GM12878 (cell line): ENCODE data around the gene DNAH8. TPM values are rescaled to one million over a fixed set of nuclear protein-coding genes. Genes with fewer than 3 reads are reported as not detected.

ENCODE experiments used
- ATAC-seq: fragments of 200-7000 bp; cut with Tn5 transposase; 3 replicates; pipeline ENCODE4 v1.9.1; 2020; ENCODE audit warnings: mild to moderate bottlenecking, moderate library complexity
- BruUV-seq: library from RNA; stranded (reverse); fragments of 400-500 nt; replicated peaks from 2 replicates; lab custom pipeline; 2021; lab: Mats Ljungman, UMichigan
- CTCF ChIA-PET: fragments of 300-600 bp; sonication (Branson Sonifier 250); formaldehyde crosslinking; extraction: SDS; loops from one replicate; lab custom pipeline; 2021; ENCODE audit warnings: inconsistent platforms; lab: Yijun Ruan, JAX
- POLR2A ChIA-PET: fragments of 350-600 bp; formaldehyde crosslinking; extraction: SDS; loops from one replicate; lab custom pipeline; 2021; ENCODE audit warnings: inconsistent platforms; lab: Charles Lee
- RAD21 ChIA-PET: fragments of 300-600 bp; sonication (Branson Sonifier 250); formaldehyde crosslinking; loops from one replicate; lab custom pipeline; 2023; ENCODE audit warnings: antibody characterized with exemption; ENCODE audit not compliant: unreplicated experiment; lab: Charles Lee
- SMC1A ChIA-PET: fragments of 300-600 bp; sonication (Branson Sonifier 250); formaldehyde crosslinking; loops from one replicate; lab custom pipeline; 2023; ENCODE audit not compliant: unreplicated experiment, uncharacterized antibody; lab: Charles Lee
- DNase-seq: peaks from one replicate; pipeline ENCODE4 v3.0.0-alpha.2; 2011; ENCODE audit warnings: low read depth, low spot score
- FAIRE-seq: peaks from 3 replicates; lab custom pipeline; 2011; peaks lifted over from hg19 to GRCh38; lab: Jason Lieb, UNC
- H2AFZ ChIP-seq: 2 replicates; pipeline ENCODE4 v1.6.0; 2011; ENCODE audit warnings: low read depth, low read length, control low read depth; ENCODE audit not compliant: control insufficient read depth
- H3K27ac ChIP-seq: 2 replicates; pipeline ENCODE4 v1.5.1; 2011; ENCODE audit warnings: control low read depth; ENCODE audit not compliant: control insufficient read depth, insufficient read depth
- H3K27me3 ChIP-seq, 2 experiments: replicated peaks in 1 of 2; 2 replicates each; pipeline versions ENCODE4 v1.6.0 to v1.6.1; 2011; ENCODE audit warnings: low read length in 1 of 2; ENCODE audit not compliant: control insufficient read depth in 2 of 2, insufficient read depth in 2 of 2
- H3K36me3 ChIP-seq, 2 experiments: 2 replicates each; pipeline ENCODE4 v1.5.1; 2011; ENCODE audit warnings: low read length in 1 of 2; ENCODE audit not compliant: control insufficient read depth in 2 of 2, insufficient read depth in 2 of 2
- H3K4me1 ChIP-seq: 2 replicates; pipeline ENCODE4 v1.6.1; 2011; ENCODE audit warnings: mild to moderate bottlenecking, low read length, moderate library complexity, mixed read lengths; ENCODE audit not compliant: control insufficient read depth, insufficient read depth
- H3K4me2 ChIP-seq: 2 replicates; pipeline ENCODE4 v1.6.0; 2011; ENCODE audit warnings: control low read depth; ENCODE audit not compliant: control insufficient read depth, insufficient read depth
- H3K4me3 ChIP-seq: fragments of 200-600 bp; sonication (generic); 2 replicates; pipeline ENCODE4 v1.5.1; 2016
- H3K79me2 ChIP-seq: 2 replicates; pipeline ENCODE4 v1.6.0; 2011; ENCODE audit warnings: low read length; ENCODE audit not compliant: control insufficient read depth, insufficient read depth
- H3K9ac ChIP-seq: 2 replicates; pipeline ENCODE4 v1.8.0; 2011; ENCODE audit warnings: low read length, control low read depth, mixed read lengths; ENCODE audit not compliant: control insufficient read depth, insufficient read depth
- H3K9me3 ChIP-seq: replicated peaks from 3 replicates; pipeline ENCODE4 v1.5.1; 2011; ENCODE audit warnings: mild to moderate bottlenecking, low read length; ENCODE audit not compliant: control insufficient read depth, insufficient read depth
- H4K20me1 ChIP-seq: 2 replicates; pipeline ENCODE4 v1.6.0; 2011; ENCODE audit not compliant: control insufficient read depth, insufficient read depth
- BMI1 ChIP-seq: fragments of 450-650 bp; IDR thresholded peaks from 2 replicates; pipeline ENCODE4 v1.6.1; 2016; ENCODE audit warnings: mild to moderate bottlenecking, moderate library complexity, borderline replicate concordance
- CEBPB ChIP-seq, 2 experiments: fragments of 150-350 bp in 1 of 2; IDR thresholded peaks; 2 replicates each; pipeline ENCODE4 v1.6.1; 2012 to 2014; ENCODE audit warnings: low read depth in 2 of 2, low read length in 2 of 2, borderline replicate concordance in 1 of 2, inconsistent platforms in 1 of 2
- ETV6 ChIP-seq, 2 experiments: fragments of 450-650 bp in 1 of 2; IDR thresholded peaks in 1 of 2; conservative IDR thresholded peaks in 1 of 2; 2 replicates each; pipeline ENCODE4 v1.6.1; 2014; ENCODE audit warnings: antibody characterized with exemption in 1 of 2, borderline replicate concordance in 1 of 2, low read depth in 1 of 2, mild to moderate bottlenecking in 1 of 2, moderate library complexity in 1 of 2
- FOS ChIP-seq: IDR thresholded peaks from 3 replicates; pipeline ENCODE4 v1.6.1; 2011; ENCODE audit warnings: borderline replicate concordance; ENCODE audit not compliant: insufficient read length; ENCODE audit errors: extremely low read depth
- GATAD2B ChIP-seq: fragments of 450-650 bp; conservative IDR thresholded peaks from 2 replicates; pipeline ENCODE4 v1.6.1; 2017; ENCODE audit warnings: low read depth, mild to moderate bottlenecking, moderate library complexity
- KAT2A ChIP-seq: conservative IDR thresholded peaks from 2 replicates; pipeline ENCODE4 v1.6.1; 2011; ENCODE audit warnings: low read depth, low read length; ENCODE audit not compliant: control insufficient read depth
- MTA2 ChIP-seq: fragments of 450-650 bp; IDR thresholded peaks from 2 replicates; pipeline ENCODE4 v1.6.1; 2016; ENCODE audit warnings: low read depth, mild to moderate bottlenecking, moderate library complexity
- MXI1 ChIP-seq: fragments of 150-350 bp; IDR thresholded peaks from 2 replicates; pipeline ENCODE4 v1.6.1; 2011; ENCODE audit warnings: low read depth, mild to moderate bottlenecking, inconsistent platforms, low read length, improper control_type of control experiment
- MYC ChIP-seq: IDR thresholded peaks from 2 replicates; pipeline ENCODE4 v1.6.1; 2011; ENCODE audit warnings: mild to moderate bottlenecking, low read length, moderate library complexity, inconsistent platforms; ENCODE audit not compliant: insufficient read depth, insufficient replicate concordance, insufficient read length, severe bottlenecking
- NR2F1 ChIP-seq: fragments of 450-650 bp; conservative IDR thresholded peaks from 2 replicates; pipeline ENCODE4 v1.6.1; 2017; ENCODE audit warnings: mild to moderate bottlenecking
- NRF1 ChIP-seq: conservative IDR thresholded peaks from 2 replicates; pipeline ENCODE4 v1.6.1; 2011; ENCODE audit warnings: mild to moderate bottlenecking, low read depth, low read length, improper control_type of control experiment
- RAD51 ChIP-seq: fragments of 450-650 bp; IDR thresholded peaks from 2 replicates; pipeline ENCODE4 v1.6.1; 2016; ENCODE audit warnings: moderate library complexity, mild to moderate bottlenecking, inconsistent platforms
- SMC3 ChIP-seq: IDR thresholded peaks from 2 replicates; pipeline ENCODE4 v1.6.1; 2011; ENCODE audit warnings: low read length, improper control_type of control experiment, borderline replicate concordance
- SRF ChIP-seq, 2 experiments: IDR thresholded peaks; 2 replicates each; pipeline ENCODE4 v1.6.1; 2011; ENCODE audit warnings: low read depth in 2 of 2, low read length in 2 of 2, mild to moderate bottlenecking in 1 of 2, moderate library complexity in 1 of 2
- ZNF274 ChIP-seq: IDR thresholded peaks from one replicate; pipeline ENCODE4 v1.8.0; 2011; ENCODE audit not compliant: insufficient read length, insufficient read depth
- WGBS: methylation state at CpG from one replicate; pipeline ENCODE4 v1.1.6; 2016; ENCODE audit warnings: low lambda C conversion rate; ENCODE audit not compliant: insufficient replicate concordance, insufficient coverage; ENCODE audit errors: missing lambda C conversion rate; 5-methylcytosine and 5-hydroxymethylcytosine counted together
- in situ Hi-C: fragments of 300-500 bp; cut with MboI; formaldehyde crosslinking; loops from 9 replicates; pipeline ENCODE4 v1.14.3; 2018; ENCODE audit warnings: mixed read lengths
- intact Hi-C: fragments of 100-400 bp; cut with micrococcal nuclease; formaldehyde crosslinking; loops from one replicate; pipeline ENCODE4 v1.14.2; 2022; ENCODE audit not compliant: unreplicated experiment
- polyA plus RNA-seq, 11 experiments: library from polyadenylated mRNA; depleted of rRNA in 4 of 11; unstranded in 6 of 11; stranded (reverse) in 5 of 11; fragments of >200 nt; fragmentation: Nextera tagmentation in 4 of 11; fragmentation: Illumina TruSeq in 1 of 11; extraction: Ambion mirVana in 4 of 11; extraction: Trizol in 1 of 11; gene quantifications; 1 replicate in 1 of 11; 2 replicates in 10 of 11; pipeline versions ENCODE4 v1.2.1 to v1.2.3, GENCODE V29; 2011 to 2016; ENCODE audit warnings: inconsistent platforms in 2 of 11, missing spikeins in 2 of 11, low read depth in 1 of 11
- total RNA-seq, 4 experiments: library from RNA; depleted of rRNA in 3 of 4; stranded (reverse); fragments of >200 nt in 3 of 4; fragmentation: Illumina TruSeq in 1 of 4; extraction: Trizol in 1 of 4; gene quantifications; 2 replicates each; pipeline versions ENCODE4 v1.2.1 to v1.2.3, GENCODE V29; 2013 to 2021
- TF ChIP-seq, protein P1 (sequence below): fragments of 450-650 bp; formaldehyde crosslinking; IDR thresholded peaks from 2 replicates; pipeline ENCODE4 v1.4.0; 2020; ENCODE audit warnings: mild to moderate bottlenecking, moderate library complexity

The DNAH8 gene
- total and polyA plus RNA-seq, 10 of the 15 experiments (the other 5 are each of a cell fraction or from before 2014, with no cell fraction given) = 0.02 to 0.34 (median 0.10) TPM; not detected in 3

DNA sequence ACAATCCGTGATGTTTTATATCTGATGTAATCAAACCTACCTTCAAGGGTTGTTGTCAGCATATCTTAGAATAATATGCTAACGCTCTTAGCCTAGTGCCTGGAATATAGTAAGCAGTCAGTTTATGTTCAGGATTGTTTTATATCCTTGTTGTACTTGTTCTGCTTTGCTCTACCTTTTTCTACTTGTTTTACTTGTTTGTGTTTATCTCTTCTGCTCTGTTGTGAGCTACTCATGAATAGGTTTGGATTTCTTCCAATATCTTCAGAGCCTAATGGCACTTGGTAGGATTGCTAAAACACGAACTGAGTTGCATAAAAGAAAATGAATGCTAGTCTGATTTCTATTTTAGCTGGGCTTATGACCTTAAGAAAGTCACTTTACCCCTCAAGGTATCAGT lies 40.1 kb downstream of the DNAH8 start:
- no peak overlapping the region for H3K4me3 ChIP-seq
- BruUV-seq = no TSS peak
- no peak for ATAC-seq

DNA sequence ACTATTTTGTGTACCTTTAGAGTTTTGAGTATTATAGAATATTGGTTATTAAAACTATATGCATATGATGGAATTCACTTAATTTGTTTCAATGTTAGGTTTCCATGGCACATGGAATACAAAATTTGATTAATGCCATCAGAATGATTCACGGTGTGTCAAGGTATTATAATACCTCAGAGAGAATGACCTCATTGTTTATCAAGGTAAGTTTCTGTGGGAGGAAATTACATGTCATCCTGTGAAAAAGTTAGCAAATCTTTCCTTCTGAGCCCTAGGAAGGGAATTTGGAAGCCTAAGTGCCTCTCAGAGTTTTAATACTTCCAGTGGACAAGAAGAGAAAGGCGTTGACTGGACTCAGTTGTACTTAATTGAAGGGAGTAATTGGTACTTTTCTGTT lies 40.8 kb downstream of the DNAH8 start:
- no peak for DNase-seq
- H3K4me2 ChIP-seq = no peak overlapping the region
- no peak overlapping the region for H3K27ac ChIP-seq
- H3K4me1 ChIP-seq = no peaks in the 10 kb centered on the region
- H3K79me2 ChIP-seq = no peaks in the 10 kb centered on the region
- no peaks in the 10 kb centered on the region for H3K27me3 ChIP-seq
- no peak overlapping the region for H3K9ac ChIP-seq
- H3K9me3 ChIP-seq = no peaks in the 10 kb centered on the region; the same call in 2 of the 3 replicates
- FAIRE-seq = no peak
- in situ Hi-C loops (no loop called here), intact Hi-C loops (no loop called here)
- ChIA-PET SMC1A (interaction anchor here (1.1 kb wide), 1 partner anchor 31 kb away, joined by 3 read pairs; no protein-coding TSS in a partner anchor), POLR2A (no interaction called here), RAD21 (no interaction called here), CTCF (no interaction called here)
- BruUV-seq = no TSS peak
- H4K20me1 ChIP-seq = no peaks in the 10 kb centered on the region
- WGBS = 92% methylated on average over 2 of the region's 2 CpGs
- H2AFZ ChIP-seq = no peak overlapping the region
- H3K4me3 ChIP-seq = no peak overlapping the region
- no peak for ATAC-seq
- H3K36me3 ChIP-seq = no peaks in the 10 kb centered on the region
- TF ChIP-seq NRF1 = no peak
- TF ChIP-seq GATAD2B = no peak
- TF ChIP-seq BMI1 = no peak
- no peak for TF ChIP-seq NR2F1
- no peak for TF ChIP-seq RAD51
- no peak for TF ChIP-seq SMC3
- no peak for TF ChIP-seq CEBPB (IDR thresholded peaks at IDR 0.05; ENCODE audit: borderline replicate concordance in 1 of 2, low read depth in 2 of 2, low read length in 2 of 2)
- no peak for TF ChIP-seq FOS
- TF ChIP-seq, protein P1, sequence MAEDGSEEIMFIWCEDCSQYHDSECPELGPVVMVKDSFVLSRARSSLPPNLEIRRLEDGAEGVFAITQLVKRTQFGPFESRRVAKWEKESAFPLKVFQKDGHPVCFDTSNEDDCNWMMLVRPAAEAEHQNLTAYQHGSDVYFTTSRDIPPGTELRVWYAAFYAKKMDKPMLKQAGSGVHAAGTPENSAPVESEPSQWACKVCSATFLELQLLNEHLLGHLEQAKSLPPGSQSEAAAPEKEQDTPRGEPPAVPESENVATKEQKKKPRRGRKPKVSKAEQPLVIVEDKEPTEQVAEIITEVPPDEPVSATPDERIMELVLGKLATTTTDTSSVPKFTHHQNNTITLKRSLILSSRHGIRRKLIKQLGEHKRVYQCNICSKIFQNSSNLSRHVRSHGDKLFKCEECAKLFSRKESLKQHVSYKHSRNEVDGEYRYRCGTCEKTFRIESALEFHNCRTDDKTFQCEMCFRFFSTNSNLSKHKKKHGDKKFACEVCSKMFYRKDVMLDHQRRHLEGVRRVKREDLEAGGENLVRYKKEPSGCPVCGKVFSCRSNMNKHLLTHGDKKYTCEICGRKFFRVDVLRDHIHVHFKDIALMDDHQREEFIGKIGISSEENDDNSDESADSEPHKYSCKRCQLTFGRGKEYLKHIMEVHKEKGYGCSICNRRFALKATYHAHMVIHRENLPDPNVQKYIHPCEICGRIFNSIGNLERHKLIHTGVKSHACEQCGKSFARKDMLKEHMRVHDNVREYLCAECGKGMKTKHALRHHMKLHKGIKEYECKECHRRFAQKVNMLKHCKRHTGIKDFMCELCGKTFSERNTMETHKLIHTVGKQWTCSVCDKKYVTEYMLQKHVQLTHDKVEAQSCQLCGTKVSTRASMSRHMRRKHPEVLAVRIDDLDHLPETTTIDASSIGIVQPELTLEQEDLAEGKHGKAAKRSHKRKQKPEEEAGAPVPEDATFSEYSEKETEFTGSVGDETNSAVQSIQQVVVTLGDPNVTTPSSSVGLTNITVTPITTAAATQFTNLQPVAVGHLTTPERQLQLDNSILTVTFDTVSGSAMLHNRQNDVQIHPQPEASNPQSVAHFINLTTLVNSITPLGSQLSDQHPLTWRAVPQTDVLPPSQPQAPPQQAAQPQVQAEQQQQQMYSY (CRISPR knock-in tag) = no peak

More for the DNA sequence above, 40.1 kb downstream of the DNAH8 start:
- no peaks in the 10 kb centered on the region for H3K79me2 ChIP-seq
- H3K9me3 ChIP-seq = no peaks in the 10 kb centered on the region
- H3K4me1 ChIP-seq = no peaks in the 10 kb centered on the region
- TF ChIP-seq MXI1 (no peak), MYC (no peak), ETV6 (conservative IDR thresholded peaks at IDR 0.05 in 1 of 2, IDR thresholded peaks at IDR 0.05 in 1 of 2; ENCODE audit: borderline replicate concordance in 1 of 2, low read depth in 1 of 2) (no peak), SRF (IDR thresholded peaks at IDR 0.05; ENCODE audit: low read depth in 2 of 2, low read length in 2 of 2) (no peak), MTA2 (no peak), KAT2A (no peak), ZNF274 (no peak)
- 47% methylated on average over 3 of the region's 3 CpGs for WGBS
- no peaks in the 10 kb centered on the region for H3K27me3 ChIP-seq
- no peak overlapping the region for H2AFZ ChIP-seq
- ChIA-PET RAD21 (no interaction called here), SMC1A (interaction anchor here (1.1 kb wide), 1 partner anchor 30 kb away, joined by 3 read pairs; no protein-coding TSS in a partner anchor), POLR2A (no interaction called here), CTCF (no interaction called here)
- no peaks in the 10 kb centered on the region for H4K20me1 ChIP-seq
- no peak for FAIRE-seq
- H3K27ac ChIP-seq = no peak overlapping the region
- H3K4me2 ChIP-seq = no peak overlapping the region
- no peaks in the 10 kb centered on the region for H3K36me3 ChIP-seq
- DNase-seq = no peak
- no peak overlapping the region for H3K9ac ChIP-seq
- intact Hi-C loops (no loop called here), in situ Hi-C loops (no loop called here)
